ENCODE data around the gene GPBAR1. TPM values are rescaled to one million over a fixed set of nuclear protein-coding genes. Genes with fewer than 3 reads are reported as not detected.

GPBAR1 gene
- total RNA-seq, 2 experiments from 2014 or later, result 0.16 to 0.45 TPM

GRCh38 chr2:218290316-218291261 lies 29.8 kb downstream of the GPBAR1 start:
- peaks cover 13% of the 10 kb centered on the region for H3K36me3 Mint-ChIP-seq (ENCODE audit: low read depth)

GRCh38 chr2:218291318-218292047 lies 30.7 kb downstream of the GPBAR1 start:
- no peak for TF ChIP-seq CTCF (IDR thresholded peaks at IDR 0.05)
- ATAC-seq (no peak), DNase-seq (no peak)
- ChIA-PET CTCF (interaction anchor here (1.0 to 8.8 kb wide), 11 partner anchors 11 to 173 kb away, joined by 3 to 125 read pairs (median 5); partner anchors contain the start of genes AAMP, CATIP and PNKD), POLR2A (interaction anchor here (1.0 to 3.3 kb wide), 7 partner anchors 10 to 915 kb away, joined by 3 to 39 read pairs (median 3); partner anchors contain the start of genes AAMP, PNKD and ZFAND2B)
- peaks cover 10% of the 10 kb centered on the region for H3K36me3 Mint-ChIP-seq (ENCODE audit: low read depth)
- no peaks in the 10 kb centered on the region for H3K27me3 Mint-ChIP-seq
- peak overlapping the region; percentile 88 for H3K4me3 Mint-ChIP-seq
- H3K9me3 Mint-ChIP-seq, result no peaks in the 10 kb centered on the region
- peaks cover 57% of the 10 kb centered on the region for H3K4me1 Mint-ChIP-seq (ENCODE audit: low read depth)
- intact Hi-C loops (cut with micrococcal nuclease), result no loop called here
- H3K27ac Mint-ChIP-seq, result peak overlapping the region; percentile 92

More at GRCh38 chr2:218290316-218291261, 29.8 kb downstream of the GPBAR1 start:
- ChIA-PET POLR2A (interaction anchor here (1.0 to 3.3 kb wide), 8 partner anchors 11 to 916 kb away, joined by 3 to 39 read pairs (median 4); partner anchors contain the start of genes AAMP, PNKD and ZFAND2B), CTCF (interaction anchor here (0.9 to 8.8 kb wide), 10 partner anchors 12 to 174 kb away, joined by 3 to 125 read pairs (median 4); partner anchors contain the start of genes AAMP, CATIP and PNKD)
- no peak for ATAC-seq
- intact Hi-C loops (cut with micrococcal nuclease), result no loop called here
- H3K4me1 Mint-ChIP-seq (ENCODE audit: low read depth), result peaks cover 66% of the 10 kb centered on the region
- no peaks in the 10 kb centered on the region for H3K9me3 Mint-ChIP-seq
- peak overlapping the region; percentile 92 for H3K27ac Mint-ChIP-seq
- H3K4me3 Mint-ChIP-seq, result peak overlapping the region; percentile 88
- peak; percentile 60 for DNase-seq
- no peaks in the 10 kb centered on the region for H3K27me3 Mint-ChIP-seq
- no peak for TF ChIP-seq CTCF (IDR thresholded peaks at IDR 0.05)

- Mint-ChIP-seq H3K4me3 (peak within 1 kb of the TSS; percentile 88), H3K27me3 (no peaks in the 10 kb centered on the region), H3K36me3 (ENCODE audit: low read depth) (peaks cover 9% of the 10 kb centered on the region), H3K4me1 (ENCODE audit: low read depth) (peaks cover 49% of the 10 kb centered on the region), H3K9me3 (no peaks in the 10 kb centered on the region), H3K27ac (peak within 1 kb of the TSS; percentile 92)
- DNase-seq, result peak; percentile 83
- TF ChIP-seq CTCF (IDR thresholded peaks at IDR 0.05), result peak; percentile 97
- POLR2A ChIA-PET, result interaction anchor here (0.6 to 1.8 kb wide), 5 partner anchors 14 to 115 kb away, joined by 3 to 10 read pairs (median 3); no protein-coding TSS in a partner anchor
- intact Hi-C loops (cut with micrococcal nuclease), result no loop called here
- peak; percentile 92 for ATAC-seq
- CTCF ChIA-PET, result interaction anchor here (0.6 to 8.8 kb wide), 11 partner anchors 9 to 107 kb away, joined by 3 to 125 read pairs (median 5); partner anchors contain the start of genes AAMP, CATIP and PNKD
Measured at GRCh38 chr2:218292048-218293014, 31.5 kb downstream of the GPBAR1 start, which contains the start of gene TMBIM1. TSS of gene TMBIM1 (minus strand) at chr2:218292503. CDS start at chr2:218282141, 10,362 bp downstream.

GRCh38 chr2:218293715-218294429 lies 33.1 kb downstream of the GPBAR1 start:
- TF ChIP-seq CTCF (IDR thresholded peaks at IDR 0.05), result no peak
- CTCF ChIA-PET, result interaction anchor here (0.7 to 8.8 kb wide), 5 partner anchors 8 to 102 kb away, joined by 3 to 125 read pairs (median 5); partner anchors contain the start of genes AAMP, CATIP and PNKD
- Mint-ChIP-seq H3K4me1 (ENCODE audit: low read depth) (peaks cover 38% of the 10 kb centered on the region), H3K9me3 (no peaks in the 10 kb centered on the region), H3K27me3 (no peaks in the 10 kb centered on the region), H3K4me3 (no peak overlapping the region), H3K27ac (peak overlapping the region; percentile 14), H3K36me3 (ENCODE audit: low read depth) (peaks cover 3% of the 10 kb centered on the region)
- intact Hi-C loops (cut with micrococcal nuclease), result no loop called here
- POLR2A ChIA-PET, result interaction anchor here (0.7 to 1.1 kb wide), 3 partner anchors 9 to 111 kb away, joined by 3 to 6 read pairs (median 4); no protein-coding TSS in a partner anchor
- no peak for ATAC-seq
- no peak for DNase-seq

All from activated CD8-positive, alpha-beta T cell treated with anti-CD3 and anti-CD28 coated beads for 36 hours (primary cell).